ENCODE data around the gene OLFM1. TPM values are rescaled to one million over a fixed set of nuclear protein-coding genes. Genes with fewer than 3 reads are reported as not detected.

OLFM1 gene
- total RNA-seq, 1 experiment from 2014 or later: 0.12 TPM

GRCh38 chr9:135076143-135076875 lies 11.2 kb upstream of the OLFM1 start:
- no peak for DNase-seq (ENCODE audit: low read depth)

GRCh38 chr9:135076876-135077430 lies 10.5 kb upstream of the OLFM1 start:
- DNase-seq (ENCODE audit: low read depth): no peak

DNA sequence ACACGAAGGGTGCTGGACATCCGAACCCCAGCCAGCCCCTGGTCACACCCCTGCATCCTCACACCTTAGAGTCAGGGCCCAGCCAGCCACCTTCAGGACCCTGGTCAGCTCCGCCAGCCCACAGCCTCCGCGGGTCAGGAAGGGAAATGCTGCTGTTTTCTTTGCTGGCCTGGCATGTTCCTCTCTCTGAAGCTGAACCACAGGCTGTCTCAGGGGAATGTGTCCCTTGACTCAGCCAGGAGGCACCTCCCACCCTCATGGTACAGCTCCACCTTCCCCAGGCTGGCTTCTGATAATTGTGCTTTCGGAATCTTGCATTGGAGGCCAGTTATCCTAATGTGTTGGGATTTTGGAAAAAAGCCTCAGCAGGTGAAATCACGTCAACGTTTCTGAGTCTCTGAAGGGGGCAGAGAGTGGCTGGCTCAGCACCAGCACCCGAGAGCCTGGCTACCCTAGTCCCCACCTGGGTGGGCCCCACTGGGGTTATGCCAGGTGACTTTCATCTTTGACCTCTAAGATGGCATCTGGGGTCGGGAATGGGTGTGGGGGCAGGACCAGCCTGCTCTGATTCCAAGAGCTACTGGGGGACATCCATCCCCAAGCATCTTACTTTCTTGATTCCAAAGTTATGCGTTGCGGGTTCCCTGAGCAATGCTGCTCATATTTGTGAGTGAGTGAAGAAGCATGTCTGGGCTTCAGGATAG lies 9.8 kb upstream of the OLFM1 start:
- DNase-seq (ENCODE audit: low read depth): peak; percentile 16

GRCh38 chr9:135078361-135078821 lies 9.1 kb upstream of the OLFM1 start:
- no peak for DNase-seq (ENCODE audit: low read depth)

GRCh38 chr9:135079018-135079417 lies 8.4 kb upstream of the OLFM1 start:
- DNase-seq (ENCODE audit: low read depth): no peak

- DNase-seq (ENCODE audit: low read depth): no peak
Measured at GRCh38 chr9:135079676-135080075, 7.8 kb upstream of the OLFM1 start.

DNA sequence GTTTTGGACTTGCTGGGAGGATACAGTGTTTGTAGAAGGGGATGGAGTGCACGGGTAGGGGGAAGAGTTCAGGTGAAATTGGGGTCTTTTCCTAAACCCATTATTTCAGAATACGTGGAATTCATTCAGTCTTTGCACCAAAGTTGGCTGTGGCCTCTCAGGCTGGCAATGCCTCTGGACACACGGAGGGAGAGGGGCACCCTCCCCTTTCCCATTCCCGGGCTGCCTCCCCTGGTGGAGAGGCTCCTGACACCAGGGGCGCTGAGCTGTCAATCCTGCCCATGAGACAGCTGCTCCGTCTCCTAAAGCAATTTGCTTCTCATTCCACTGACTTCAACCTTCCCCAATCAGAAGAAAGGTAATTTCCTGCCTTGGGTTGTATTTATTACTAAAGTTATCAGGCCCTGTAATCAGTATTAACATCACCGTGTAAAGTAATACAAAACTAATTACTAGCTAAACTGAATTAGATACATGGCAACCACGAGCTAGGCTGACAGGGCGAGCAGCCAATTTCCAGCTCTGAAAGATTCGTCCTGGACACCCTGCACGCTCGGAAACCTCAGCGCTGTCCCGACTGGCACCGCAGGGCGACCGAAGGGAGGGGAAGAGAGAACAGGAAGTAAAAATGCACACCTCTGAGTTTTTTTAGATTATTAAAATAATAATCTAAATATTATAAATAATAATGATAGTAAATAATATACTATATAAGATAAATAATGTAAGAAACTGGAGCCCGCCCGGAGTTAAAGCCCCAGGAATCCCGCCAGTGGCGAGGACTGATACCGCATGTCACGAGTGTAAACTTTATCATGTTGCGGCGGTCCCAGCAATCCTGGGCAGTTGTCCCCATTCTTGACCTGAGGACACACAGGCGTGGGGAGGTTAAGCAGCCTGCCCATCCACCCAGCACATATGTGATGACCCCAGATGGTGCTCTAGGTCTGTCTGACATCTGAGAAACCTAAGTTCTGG lies 6.9 kb upstream of the OLFM1 start:
- no peak for DNase-seq (ENCODE audit: low read depth)

GRCh38 chr9:135081264-135081660 lies 6.2 kb upstream of the OLFM1 start:
- DNase-seq (ENCODE audit: low read depth): no peak

DNA sequence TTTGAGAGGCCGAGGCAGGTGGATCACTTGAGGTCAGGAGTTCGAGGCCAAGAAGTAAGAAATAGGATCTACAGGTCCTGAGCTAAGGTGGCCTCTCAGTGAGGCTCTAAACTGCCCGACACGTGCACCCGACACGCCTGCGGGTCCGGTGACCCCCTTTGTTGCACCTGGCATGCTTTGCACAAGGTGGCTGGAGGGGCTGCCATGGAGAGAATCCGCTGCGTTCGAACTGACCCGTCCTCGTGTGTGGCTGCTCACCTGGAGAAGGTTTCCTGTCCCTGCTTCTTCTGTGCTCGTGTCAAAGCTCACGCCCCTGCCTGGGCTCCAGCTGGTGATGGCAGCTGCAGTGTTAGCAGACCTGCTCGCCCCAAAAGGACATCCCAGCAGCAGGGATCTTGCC lies 5.7 kb upstream of the OLFM1 start:
- no peak for DNase-seq (ENCODE audit: low read depth)

DNA sequence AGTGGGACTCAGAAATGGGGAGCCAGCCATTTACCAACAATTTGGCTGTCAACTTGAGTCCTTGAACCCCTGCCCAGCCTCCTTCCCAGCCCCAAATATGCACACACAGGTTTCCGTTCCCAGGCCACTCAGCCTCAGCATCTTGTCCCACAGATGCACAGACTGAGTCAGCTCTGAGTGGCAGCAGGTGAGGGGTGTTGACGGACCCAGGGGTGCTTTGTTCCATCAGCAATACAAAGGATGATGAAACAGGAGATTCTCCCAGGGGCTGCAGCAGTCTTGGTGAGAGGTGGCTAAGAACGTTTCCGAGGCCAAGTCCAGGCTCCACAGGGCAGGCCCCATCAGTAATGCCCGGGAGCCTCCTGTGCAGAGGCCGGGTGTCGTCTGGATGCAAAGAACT lies 4.9 kb upstream of the OLFM1 start:
- DNase-seq (ENCODE audit: low read depth): no peak

DNA sequence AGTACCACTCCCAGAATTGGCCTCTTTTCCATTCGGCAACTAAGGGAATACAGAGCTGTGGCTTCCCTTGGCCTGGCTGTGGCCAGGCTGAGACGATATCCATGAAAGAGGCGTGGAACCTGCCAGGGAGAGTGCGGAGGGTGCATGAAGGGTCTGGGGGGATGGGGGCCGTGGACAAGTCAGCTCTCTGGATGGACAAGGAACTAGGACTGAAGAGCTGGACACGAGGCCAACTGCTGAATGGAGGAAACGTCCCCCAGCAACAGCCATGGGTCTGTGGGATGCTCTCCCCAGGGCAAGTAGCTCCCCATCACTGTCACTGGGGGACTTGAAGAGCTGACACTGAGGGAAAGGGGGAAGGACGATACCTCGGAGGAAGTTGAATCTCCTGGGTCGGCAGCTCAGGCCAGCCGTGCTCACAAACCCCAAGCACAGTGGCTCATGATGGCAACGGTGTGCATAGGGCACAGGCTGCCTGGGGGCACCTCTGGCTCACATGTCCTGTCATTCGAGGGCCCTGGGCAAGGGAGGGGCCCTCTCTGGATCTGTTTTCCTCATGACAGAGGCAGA lies 4.1 kb upstream of the OLFM1 start:
- DNase-seq (ENCODE audit: low read depth): no peak

DNA sequence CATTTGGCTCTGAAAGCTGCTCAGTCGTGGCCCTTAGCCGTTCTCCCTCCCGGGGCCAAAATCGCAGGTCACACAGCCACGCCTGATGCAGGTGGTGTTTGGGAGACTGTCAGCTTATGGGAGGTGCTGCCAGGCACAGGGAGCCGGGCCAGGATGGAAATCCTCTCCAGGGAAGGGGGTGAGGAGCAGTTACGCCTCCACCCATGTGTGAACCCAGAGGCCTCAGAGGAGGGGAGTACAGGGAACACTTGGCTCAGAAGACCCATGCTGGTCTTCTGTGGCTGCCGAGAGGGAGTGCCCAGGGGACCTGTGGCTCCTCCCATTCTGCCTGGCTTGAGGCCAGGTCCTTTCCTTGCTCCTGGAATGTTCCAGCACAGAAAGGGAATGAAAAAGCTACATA lies 3.6 kb upstream of the OLFM1 start:
- DNase-seq (ENCODE audit: low read depth): no peak

GRCh38 chr9:135084262-135084661 lies 3.2 kb upstream of the OLFM1 start:
- DNase-seq (ENCODE audit: low read depth): no peak

- no peak for DNase-seq (ENCODE audit: low read depth)
Measured at GRCh38 chr9:135084881-135085760, 2.3 kb upstream of the OLFM1 start.

- DNase-seq (ENCODE audit: low read depth): peak; percentile 37
Measured at GRCh38 chr9:135085830-135086546, 1.5 kb upstream of the OLFM1 start.

- DNase-seq (ENCODE audit: low read depth): no peak
Measured at GRCh38 chr9:135086597-135087488, 625 bp upstream of the OLFM1 start.

DNA sequence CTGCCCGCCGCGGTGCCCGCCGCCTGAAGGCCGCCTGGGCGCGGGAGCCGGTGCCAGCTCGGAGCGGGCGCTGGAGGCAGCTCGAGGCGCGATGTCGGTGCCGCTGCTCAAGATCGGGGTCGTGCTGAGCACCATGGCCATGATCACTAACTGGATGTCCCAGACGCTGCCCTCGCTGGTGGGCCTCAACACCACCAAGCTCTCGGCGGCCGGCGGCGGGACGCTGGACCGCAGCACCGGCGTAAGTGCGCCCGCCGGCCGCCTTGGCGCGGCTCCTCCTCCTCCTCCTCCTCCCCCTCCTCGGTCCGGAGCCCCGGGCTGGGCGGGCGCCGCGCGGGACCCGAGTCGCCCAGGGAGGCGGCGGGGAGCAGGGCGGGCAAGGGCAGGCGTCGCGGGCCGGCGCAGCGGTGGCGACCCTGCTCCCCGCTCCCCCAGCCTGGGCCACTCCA lies 455 bp downstream of the OLFM1 start:
- DNase-seq (ENCODE audit: low read depth): no peak

DNA sequence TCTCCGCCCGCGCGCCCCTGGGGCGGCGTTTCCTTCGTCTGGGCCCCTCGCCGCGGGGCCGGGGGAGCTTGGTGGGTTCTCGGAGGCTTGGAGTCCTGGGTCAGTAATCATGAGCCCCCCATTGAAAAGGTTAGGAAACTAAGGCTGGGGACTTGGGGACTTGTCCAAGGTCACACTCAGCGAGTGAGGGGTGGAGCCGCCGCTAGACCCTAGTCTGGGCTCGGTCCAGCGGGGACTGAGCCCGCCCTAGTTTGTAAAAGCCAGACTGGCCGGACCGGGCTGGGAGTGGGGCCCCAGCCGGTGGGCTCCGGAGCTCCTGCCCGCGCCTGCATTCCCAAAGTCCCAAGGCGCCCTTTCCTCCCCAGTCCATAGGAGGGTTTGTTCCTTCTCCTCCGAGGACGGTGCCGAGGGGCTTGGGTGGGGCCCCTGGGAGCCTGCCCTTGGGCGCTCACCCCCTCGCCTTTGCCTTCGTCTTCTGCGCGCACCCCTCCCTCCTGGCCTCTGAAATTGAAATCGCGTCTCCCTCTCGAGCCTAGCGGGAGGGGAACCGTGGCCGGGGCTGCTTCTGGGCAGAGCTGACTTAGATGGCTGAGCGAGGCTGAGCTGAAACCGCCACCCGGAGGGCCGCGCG lies 995 bp downstream of the OLFM1 start:
- no peak for DNase-seq (ENCODE audit: low read depth)

Measured in RPMI7951 (cell line).